Eye (tissue), 1 donor: ENCODE measurements around the gene BARHL1.

Experiments
- DNase-seq: peaks from one replicate; pipeline ENCODE4 v3.0.0-alpha.2; 2015

The BARHL1 gene

GRCh38 chr9:132626285-132626684 lies 43.9 kb downstream of the BARHL1 start:
- no peak for DNase-seq

GRCh38 chr9:132627106-132627505 lies 44.7 kb downstream of the BARHL1 start:
- no peak for DNase-seq

GRCh38 chr9:132627594-132627993 lies 45.2 kb downstream of the BARHL1 start:
- DNase-seq: no peak

GRCh38 chr9:132628746-132629145 lies 46.3 kb downstream of the BARHL1 start:
- no peak for DNase-seq

- no peak for DNase-seq
These were observed 47.7 kb downstream of the BARHL1 start for GRCh38 chr9:132630116-132630515.

GRCh38 chr9:132630811-132631210 lies 48.4 kb downstream of the BARHL1 start:
- DNase-seq: no peak

GRCh38 chr9:132631280-132631679 lies 48.9 kb downstream of the BARHL1 start:
- DNase-seq: no peak

GRCh38 chr9:132631685-132632084 lies 49.3 kb downstream of the BARHL1 start:
- DNase-seq: no peak

- DNase-seq: no peak
These were observed 50.2 kb downstream of the BARHL1 start for GRCh38 chr9:132632413-132633129.

- DNase-seq: no peak
These were observed 51.9 kb downstream of the BARHL1 start for GRCh38 chr9:132634327-132634726.

GRCh38 chr9:132637351-132637750 lies 54.9 kb downstream of the BARHL1 start:
- no peak for DNase-seq

GRCh38 chr9:132637801-132638200 lies 55.4 kb downstream of the BARHL1 start:
- DNase-seq: no peak

GRCh38 chr9:132638240-132638639 lies 55.8 kb downstream of the BARHL1 start:
- no peak for DNase-seq

GRCh38 chr9:132639322-132639721 lies 56.9 kb downstream of the BARHL1 start:
- DNase-seq: no peak
